HepG2 (cell line): ENCODE measurements around the gene TMEM59. TPM values are rescaled to one million over a fixed set of nuclear protein-coding genes. Genes with fewer than 3 reads are reported as not detected.
A peak's percentile ranks its signal among the peaks of the same experiment; 100 is the strongest.

ENCODE experiments used
- ATAC-seq: fragments of 200-7000 bp; cut with Tn5 transposase; 3 replicates; pipeline ENCODE4 v1.9.1; 2020; ENCODE audit warnings: mild to moderate bottlenecking, moderate library complexity
- Bru-seq: library from RNA; stranded (reverse); fragments of 400-500 nt; gene quantifications from one replicate; lab custom pipeline; 2021; lab: Mats Ljungman, UMichigan
- BruChase-seq, 2 experiments: library from RNA; stranded (reverse); fragments of 400-500 nt; gene quantifications; one replicate each; lab custom pipeline; 2021; lab: Mats Ljungman, UMichigan
- BruUV-seq: library from RNA; stranded (reverse); fragments of 400-500 nt; replicated peaks from 2 replicates; lab custom pipeline; 2021; lab: Mats Ljungman, UMichigan
- CTCF ChIA-PET: fragments of 300-600 bp; formaldehyde crosslinking; extraction: SDS; loops from one replicate; lab custom pipeline; 2021; ENCODE audit warnings: low total read pairs, inconsistent platforms, low intra/inter-chr PET ratio; lab: Yijun Ruan, JAX
- POLR2A ChIA-PET: fragments of 350-600 bp; sonication (Branson Sonifier 250); formaldehyde crosslinking; loops from one replicate; lab custom pipeline; 2020; ENCODE audit warnings: antibody characterized with exemption, inconsistent platforms; lab: Yijun Ruan, JAX
- DNase-seq: peaks from one replicate; pipeline ENCODE4 v3.0.0-alpha.2; 2015; ENCODE audit warnings: low spot score
- FAIRE-seq: peaks from 3 replicates; lab custom pipeline; 2011; peaks lifted over from hg19 to GRCh38; lab: Jason Lieb, UNC
- H2AFZ ChIP-seq: one replicate; pipeline ENCODE4 v1.6.1; 2011; ENCODE audit warnings: low read length, inconsistent platforms
- H3K27ac ChIP-seq: fragments of 300-600 bp; 3 replicates; pipeline ENCODE4 v1.8.0; 2011; ENCODE audit warnings: mixed run types, mild to moderate bottlenecking, mixed read lengths, low read length, inconsistent platforms; ENCODE audit not compliant: insufficient read depth; ENCODE audit errors: extremely low read length
- H3K27me3 ChIP-seq, 2 experiments: fragments of 200-600 bp in 1 of 2; 2 replicates in 1 of 2; 3 replicates in 1 of 2; pipeline versions ENCODE4 v1.6.0 to v1.8.0; 2011; ENCODE audit warnings: low read length in 2 of 2, mild to moderate bottlenecking in 2 of 2, moderate library complexity in 2 of 2, inconsistent platforms in 1 of 2; ENCODE audit not compliant: insufficient read depth in 2 of 2, control insufficient read depth in 1 of 2
- H3K36me3 ChIP-seq, 2 experiments: fragments of 200-600 bp in 1 of 2; replicated peaks in 1 of 2; 2 replicates in 1 of 2; 3 replicates in 1 of 2; pipeline versions ENCODE4 v1.5.1 to v1.8.0; 2011; ENCODE audit warnings: low read length in 2 of 2, inconsistent platforms in 1 of 2; ENCODE audit not compliant: insufficient read depth in 2 of 2, control insufficient read depth in 1 of 2
- H3K4me1 ChIP-seq: 2 replicates; pipeline ENCODE4 v1.5.1; 2012; ENCODE audit warnings: low read length, inconsistent platforms; ENCODE audit not compliant: insufficient read depth
- H3K4me2 ChIP-seq: 2 replicates; pipeline ENCODE4 v1.6.0; 2011; ENCODE audit warnings: low read depth, low read length, inconsistent platforms
- H3K4me3 ChIP-seq, 3 experiments: fragments of 200-600 bp in 1 of 3; sonication (generic), shearing (Covaris generic) in 1 of 3; replicated peaks in 1 of 3; 2 replicates each; pipeline ENCODE4 v1.5.1; 2011 to 2016; ENCODE audit warnings: low read length in 3 of 3, inconsistent platforms in 2 of 3, low read depth in 2 of 3, mild to moderate bottlenecking in 2 of 3, control low read depth in 1 of 3, mixed read lengths in 1 of 3; ENCODE audit not compliant: insufficient read depth in 1 of 3
- H3K79me2 ChIP-seq: one replicate; pipeline ENCODE4 v1.6.1; 2011; ENCODE audit warnings: low read length, inconsistent platforms; ENCODE audit not compliant: insufficient read depth
- H3K9ac ChIP-seq: 2 replicates; pipeline ENCODE4 v1.6.0; 2011; ENCODE audit warnings: mild to moderate bottlenecking, low read depth, low read length, inconsistent platforms; ENCODE audit not compliant: insufficient read depth
- H3K9me3 ChIP-seq: 2 replicates; pipeline ENCODE4 v1.5.1; 2012; ENCODE audit warnings: mild to moderate bottlenecking, low read length
- H4K20me1 ChIP-seq: 2 replicates; pipeline ENCODE4 v1.6.0; 2011; ENCODE audit warnings: inconsistent platforms, mild to moderate bottlenecking, low read length, moderate library complexity; ENCODE audit not compliant: insufficient read depth
- PAF1 ChIP-seq: IDR thresholded peaks from 2 replicates; pipeline ENCODE4 v1.6.1; 2016; ENCODE audit warnings: missing genetic modification reagents, missing compliant biosample characterization
- WGBS: methylation state at CpG from one replicate; pipeline ENCODE4 v1.1.6; 2017; ENCODE audit warnings: low lambda C conversion rate; 5-methylcytosine and 5-hydroxymethylcytosine counted together
- in situ Hi-C: cut with HindIII; loops from 2 replicates; pipeline ENCODE4 v1.10.0; 2017; ENCODE audit warnings: low pct_unique_long_range_greater_than_20kb; ENCODE audit not compliant: extremely low pct_ligation_motif_present
- intact Hi-C: fragments of 100-400 bp; cut with micrococcal nuclease; formaldehyde crosslinking; loops from one replicate; pipeline ENCODE4 v1.10.0; 2022; ENCODE audit not compliant: unreplicated experiment
- long read RNA-seq, 2 experiments: library from RNA in 1 of 2; library from polyadenylated mRNA in 1 of 2; stranded (forward) in 1 of 2; unstranded in 1 of 2; transcript quantifications; one replicate each; pipeline ENCODE4 v2.0.0, GENCODE V29; 2019 to 2022
- polyA minus RNA-seq, 3 experiments: library from RNA; depleted of rRNA, polyadenylated mRNA; stranded (reverse); fragments of >200 nt; gene quantifications; 2 replicates each; pipeline ENCODE4 v1.2.3, GENCODE V29; 2011; ENCODE audit warnings: low replicate concordance in 1 of 3
- polyA plus RNA-seq, 8 experiments: library from polyadenylated mRNA; depleted of rRNA in 3 of 8; stranded (reverse) in 7 of 8; unstranded in 1 of 8; fragments of >200 nt; fragmentation: Illumina TruSeq in 4 of 8; extraction: Trizol in 4 of 8; gene quantifications; 2 replicates each; pipeline versions ENCODE4 v1.2.1 to v1.2.3, GENCODE V29; 2011 to 2016; ENCODE audit warnings: low read depth in 4 of 8, missing spikeins in 1 of 8, mixed read lengths in 1 of 8; ENCODE audit not compliant: insufficient read depth in 1 of 8
- total RNA-seq, 5 experiments: library from RNA; depleted of rRNA; stranded (reverse); fragments of >200 nt; fragmentation: Illumina TruSeq; extraction: Trizol; gene quantifications; 2 replicates each; pipeline ENCODE4 v1.2.3, GENCODE V29; 2016; ENCODE audit warnings: low read depth in 1 of 5
- TF ChIP-seq, protein P1 (sequence below), 2 experiments: sonication (generic) in 1 of 2; formaldehyde crosslinking in 1 of 2; IDR thresholded peaks; 2 replicates each; pipeline versions ENCODE4 v1.4.0 to v1.6.1; 2016 to 2020; ENCODE audit warnings: borderline replicate concordance in 1 of 2, low read depth in 1 of 2, mild to moderate bottlenecking in 1 of 2, missing genetic modification reagents in 1 of 2

Gene TMEM59, protein sequence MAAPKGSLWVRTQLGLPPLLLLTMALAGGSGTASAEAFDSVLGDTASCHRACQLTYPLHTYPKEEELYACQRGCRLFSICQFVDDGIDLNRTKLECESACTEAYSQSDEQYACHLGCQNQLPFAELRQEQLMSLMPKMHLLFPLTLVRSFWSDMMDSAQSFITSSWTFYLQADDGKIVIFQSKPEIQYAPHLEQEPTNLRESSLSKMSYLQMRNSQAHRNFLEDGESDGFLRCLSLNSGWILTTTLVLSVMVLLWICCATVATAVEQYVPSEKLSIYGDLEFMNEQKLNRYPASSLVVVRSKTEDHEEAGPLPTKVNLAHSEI
- 98.2 and 147 TPM in 2 replicates for total RNA-seq (2016; rRNA removed; fragmentation: Illumina TruSeq; extraction: Trizol)
- total RNA-seq (2016; cell fraction: cytosol; rRNA removed; fragmentation: Illumina TruSeq; extraction: Trizol; ENCODE audit: low read depth): 69.6 and 74.1 TPM in 2 replicates
- total RNA-seq (2016; cell fraction: insoluble cytoplasmic fraction; rRNA removed; fragmentation: Illumina TruSeq; extraction: Trizol): 103 and 155 TPM in 2 replicates
- total RNA-seq (2016; cell fraction: membrane; rRNA removed; fragmentation: Illumina TruSeq; extraction: Trizol): 71.1 and 72.1 TPM in 2 replicates
- total RNA-seq (2016; cell fraction: nucleus; rRNA removed; fragmentation: Illumina TruSeq; extraction: Trizol): 118 and 122 TPM in 2 replicates
- 354 and 363 TPM in 2 replicates for polyA plus RNA-seq (2011; rRNA removed)
- 200 and 292 TPM in 2 replicates for polyA plus RNA-seq (2011; cell fraction: cytosol; rRNA removed)
- polyA plus RNA-seq (2011; cell fraction: nucleus; rRNA removed): 51.7 and 67.8 TPM in 2 replicates
- 215 and 233 TPM in 2 replicates for polyA plus RNA-seq (2012)
- 60.3 and 66.9 TPM in 2 replicates for polyA plus RNA-seq (2016; cell fraction: cytosol; fragmentation: Illumina TruSeq; extraction: Trizol; ENCODE audit: low read depth)
- polyA plus RNA-seq (2016; cell fraction: insoluble cytoplasmic fraction; fragmentation: Illumina TruSeq; extraction: Trizol; ENCODE audit: low read depth): 85.0 and 92.7 TPM in 2 replicates
- polyA plus RNA-seq (2016; cell fraction: membrane; fragmentation: Illumina TruSeq; extraction: Trizol; ENCODE audit: low read depth): 53.7 and 61.9 TPM in 2 replicates
- 154 and 158 TPM in 2 replicates for polyA plus RNA-seq (2016; cell fraction: nucleus; fragmentation: Illumina TruSeq; extraction: Trizol; ENCODE audit: insufficient read depth, low read depth)
- 163 and 204 TPM in 2 replicates for polyA minus RNA-seq (2011; rRNA and poly(A)+ RNA removed; ENCODE audit: low replicate concordance)
- polyA minus RNA-seq (2011; cell fraction: cytosol; rRNA and poly(A)+ RNA removed): 93.6 and 117 TPM in 2 replicates
- 36.6 and 61.8 TPM in 2 replicates for polyA minus RNA-seq (2011; cell fraction: nucleus; rRNA and poly(A)+ RNA removed)
- Bru-seq, nascent RNA: percentile 82 among the genes with signal in this experiment
- BruChase-seq, experiment 1, labeled RNA remaining after a 6-hour chase: percentile 85 among the genes with signal in this experiment
- BruChase-seq, experiment 2, labeled RNA remaining after a 2-hour chase: percentile 79 among the genes with signal in this experiment
- long read RNA-seq, experiment 1, full-length matches to known transcripts: 170 of 262 reads
- long read RNA-seq, experiment 1, partial matches to known transcripts: 2 of 262 reads
- long read RNA-seq, experiment 1, other reads (novel, unspliced or antisense): 90 of 262 reads
- long read RNA-seq, experiment 2, full-length matches to known transcripts: 177 of 316 reads
- long read RNA-seq, experiment 2, partial matches to known transcripts: 11 of 316 reads
- long read RNA-seq, experiment 2, other reads (novel, unspliced or antisense): 128 of 316 reads

DNA sequence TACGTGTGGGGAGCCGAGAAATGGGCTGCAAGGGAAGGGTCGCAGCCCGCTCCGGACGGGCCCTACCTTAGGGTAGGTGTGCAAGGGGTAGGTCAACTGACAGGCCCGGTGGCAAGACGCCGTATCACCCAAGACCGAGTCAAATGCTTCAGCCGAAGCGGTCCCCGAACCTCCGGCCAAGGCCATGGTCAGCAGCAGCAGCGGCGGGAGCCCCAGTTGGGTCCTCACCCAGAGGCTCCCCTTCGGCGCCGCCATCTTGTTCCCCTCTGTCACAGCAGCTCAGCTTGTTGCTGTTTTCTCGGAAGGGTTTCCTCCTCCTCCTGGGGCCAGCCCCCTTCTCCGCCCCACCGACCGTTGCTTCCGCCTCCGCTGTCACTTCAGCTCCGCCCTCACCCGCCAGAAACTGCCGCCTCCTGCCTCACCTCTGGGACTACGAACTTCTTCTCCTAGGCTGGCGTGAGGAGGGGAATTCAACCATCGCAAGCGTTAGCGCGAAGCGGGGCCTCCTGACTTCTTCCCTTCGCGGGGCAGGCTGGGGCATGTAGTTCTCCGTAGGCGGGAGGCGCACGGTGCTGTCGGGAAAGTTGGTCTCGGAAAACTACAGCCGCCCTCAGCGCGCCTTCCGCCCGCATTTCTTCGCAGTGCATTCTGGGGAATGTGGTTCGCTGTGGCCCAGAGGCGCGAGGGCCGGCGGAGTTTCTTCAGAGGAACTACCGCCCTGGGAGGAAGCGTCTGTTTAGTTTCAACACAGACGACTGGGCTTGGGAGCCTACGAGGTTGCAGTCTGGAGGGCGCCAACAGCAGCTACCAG is at the start of gene TMEM59, which contains the start of gene TCEANC2:
TMEM59 (minus strand) TSS at position 271 of the 811 bp plus-strand sequence; CDS start at position 255, 16 bp downstream.
TCEANC2 (plus strand) TSS at position 675 of the 811 bp plus-strand sequence. CDS start 815 bp downstream, outside the sequence.
- ATAC-seq (peak; percentile 97), FAIRE-seq (peak; percentile 89), DNase-seq (peak; percentile 96)
- H4K20me1 ChIP-seq: peaks cover 5% of the 10 kb centered on the region
- POLR2A ChIA-PET: interaction anchor here (0.7 to 4.6 kb wide), 12 partner anchors 9 to 354 kb away, joined by 3 to 42 read pairs (median 5); partner anchors contain the start of gene LDLRAD1
- in situ Hi-C loops: no loop called here
- no peaks in the 10 kb centered on the region; a peak in 2 of 5 replicates for H3K36me3 ChIP-seq
- CTCF ChIA-PET: no interaction called here
- peak within 1 kb of the TSS; percentile 76 to 98 (median 91) for H3K4me3 ChIP-seq
- H3K79me2 ChIP-seq: peaks cover 45% of the 10 kb centered on the region
- H3K4me2 ChIP-seq: peak within 1 kb of the TSS; percentile 82
- intact Hi-C loops: loop anchor here (1.0 to 2.0 kb wide), 4 partner anchors 18 to 60 kb away; no protein-coding TSS in a partner anchor
- no peaks in the 10 kb centered on the region for H3K9me3 ChIP-seq
- no TSS peak for BruUV-seq
- H3K27me3 ChIP-seq: no peaks in the 10 kb centered on the region; a peak in 1 of 5 replicates
- WGBS: 0% methylated on average over 31 of the region's 59 CpGs
- H3K9ac ChIP-seq: peak within 1 kb of the TSS; percentile 81
- H3K4me1 ChIP-seq: peaks cover 23% of the 10 kb centered on the region
- H2AFZ ChIP-seq: peak within 1 kb of the TSS; percentile 42
- H3K27ac ChIP-seq: peak within 1 kb of the TSS; percentile 80
- TF ChIP-seq PAF1: no peak
- TF ChIP-seq, protein P1, sequence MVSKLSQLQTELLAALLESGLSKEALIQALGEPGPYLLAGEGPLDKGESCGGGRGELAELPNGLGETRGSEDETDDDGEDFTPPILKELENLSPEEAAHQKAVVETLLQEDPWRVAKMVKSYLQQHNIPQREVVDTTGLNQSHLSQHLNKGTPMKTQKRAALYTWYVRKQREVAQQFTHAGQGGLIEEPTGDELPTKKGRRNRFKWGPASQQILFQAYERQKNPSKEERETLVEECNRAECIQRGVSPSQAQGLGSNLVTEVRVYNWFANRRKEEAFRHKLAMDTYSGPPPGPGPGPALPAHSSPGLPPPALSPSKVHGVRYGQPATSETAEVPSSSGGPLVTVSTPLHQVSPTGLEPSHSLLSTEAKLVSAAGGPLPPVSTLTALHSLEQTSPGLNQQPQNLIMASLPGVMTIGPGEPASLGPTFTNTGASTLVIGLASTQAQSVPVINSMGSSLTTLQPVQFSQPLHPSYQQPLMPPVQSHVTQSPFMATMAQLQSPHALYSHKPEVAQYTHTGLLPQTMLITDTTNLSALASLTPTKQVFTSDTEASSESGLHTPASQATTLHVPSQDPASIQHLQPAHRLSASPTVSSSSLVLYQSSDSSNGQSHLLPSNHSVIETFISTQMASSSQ (IDR thresholded peaks at IDR 0.05; ENCODE audit: low read depth): 0 out of 2 replicates have a peak, but pooled peaks have one; percentile 52
- TF ChIP-seq, protein P1 (CRISPR knock-in tag; IDR thresholded peaks at IDR 0.05; ENCODE audit: borderline replicate concordance): peak; percentile 66; the same call in 1 of the 2 replicates
